Superior temporal gyrus (tissue), 1 donor: Measurements from ENCODE around the gene NPTN.
"Not testable (repeated sequence)": the region's sequence is repeated elsewhere in the genome, so short reads cannot be mapped to it uniquely, and the experiment has no call there.

Source experiments
- DNase-seq: peaks from one replicate; pipeline ENCODE4 v3.0.0-alpha.2; 2016; ENCODE audit errors: extremely low spot score

NPTN gene

GRCh38 chr15:73570355-73571032 lies 62.7 kb downstream of the NPTN start:
- DNase-seq, result no peak

- DNase-seq, result no peak
Measured at GRCh38 chr15:73569361-73569760, 63.8 kb downstream of the NPTN start.

GRCh38 chr15:73568564-73569280 lies 64.5 kb downstream of the NPTN start:
- DNase-seq, result no peak

GRCh38 chr15:73567020-73567419 lies 66.2 kb downstream of the NPTN start:
- no peak for DNase-seq

GRCh38 chr15:73564255-73564654 lies 68.9 kb downstream of the NPTN start:
- DNase-seq, result peak; percentile 43

GRCh38 chr15:73560501-73561117 lies 72.6 kb downstream of the NPTN start:
- DNase-seq, result peak; percentile 90

- DNase-seq, result no peak
Measured at GRCh38 chr15:73558529-73558928, 74.7 kb downstream of the NPTN start.

- DNase-seq, result no peak
Measured at GRCh38 chr15:73555080-73555479, 78.1 kb downstream of the NPTN start.

GRCh38 chr15:73550190-73550589 lies 83.0 kb downstream of the NPTN start:
- no peak for DNase-seq

GRCh38 chr15:73548925-73549324 lies 84.3 kb downstream of the NPTN start:
- DNase-seq, result not testable (repeated sequence)

- DNase-seq, result no peak
Measured at GRCh38 chr15:73541479-73541878, 91.7 kb downstream of the NPTN start.

- DNase-seq, result no peak
Measured at GRCh38 chr15:73540161-73540560, 93.0 kb downstream of the NPTN start.

- DNase-seq, result no peak
Measured at GRCh38 chr15:73539212-73540128, 93.7 kb downstream of the NPTN start.

GRCh38 chr15:73538563-73539211 lies 94.5 kb downstream of the NPTN start:
- DNase-seq, result no peak

- no peak for DNase-seq
Measured at GRCh38 chr15:73538123-73538522, 95.1 kb downstream of the NPTN start.

GRCh38 chr15:73530649-73531048 lies 102.5 kb downstream of the NPTN start:
- no peak for DNase-seq

GRCh38 chr15:73527598-73527997 lies 105.6 kb downstream of the NPTN start:
- DNase-seq, result no peak

- no peak for DNase-seq
Measured at GRCh38 chr15:73524919-73525318, 108.3 kb downstream of the NPTN start.

- DNase-seq, result no peak
Measured at GRCh38 chr15:73522011-73522410, 111.2 kb downstream of the NPTN start.

GRCh38 chr15:73518876-73519733 lies 114.1 kb downstream of the NPTN start:
- no peak for DNase-seq
